ENCODE measurements around the gene LRRC8B. TPM values are rescaled to one million over a fixed set of nuclear protein-coding genes. Genes with fewer than 3 reads are reported as not detected.

LRRC8B gene
- polyA plus RNA-seq, 1 donor (not counting 4 experiments of a cell fraction or from before 2014, with no cell fraction given): 1.5 TPM

DNA sequence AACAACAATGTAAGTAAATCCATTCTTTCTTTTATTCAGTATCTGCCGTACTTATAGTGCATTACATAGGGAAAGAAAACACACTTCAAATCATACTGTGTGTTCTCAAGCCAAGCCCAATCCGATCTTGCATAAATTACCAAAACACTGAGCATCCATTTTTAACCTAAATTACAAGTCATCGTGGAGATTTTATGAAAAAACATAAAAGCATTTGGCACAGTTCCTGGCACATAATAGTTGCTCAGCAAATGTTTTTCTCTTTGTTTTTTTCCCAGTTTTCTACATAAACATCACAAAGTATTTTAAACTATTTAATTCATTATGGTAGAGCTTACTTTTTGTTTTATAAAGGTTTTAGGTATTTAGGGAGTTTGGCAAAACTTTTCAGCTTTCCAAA is 60.2 kb downstream of the LRRC8B start:
- no peak overlapping the region for H3K9ac ChIP-seq (ENCODE audit: control insufficient read depth, extremely low read depth, insufficient read depth, low read length)
- H3K4me1 ChIP-seq (ENCODE audit: control insufficient read depth, extremely low read depth, insufficient read depth, low read length): no peaks in the 10 kb centered on the region
- no peaks in the 10 kb centered on the region for H3K79me2 ChIP-seq (ENCODE audit: control insufficient read depth, insufficient read depth, low read length)
- H4K20me1 ChIP-seq (ENCODE audit: control insufficient read depth, extremely low read depth, insufficient read depth, low read length): no peaks in the 10 kb centered on the region
- H3K36me3 ChIP-seq (ENCODE audit: control insufficient read depth in 2 of 2, extremely low read depth in 1 of 2, insufficient read depth in 2 of 2, low read length in 2 of 2): no peaks in the 10 kb centered on the region
- H3K27ac ChIP-seq (ENCODE audit: control insufficient read depth, insufficient read depth, low read length): no peak overlapping the region
- dilution Hi-C loops (cut with MboI; ENCODE audit: extremely low pct_ligation_motif_present, low sequenced_read_pairs): no loop called here
- DNase-seq (ENCODE audit: low read depth, low spot score) (no peak), FAIRE-seq (no peak)
- TF ChIP-seq, protein P1, sequence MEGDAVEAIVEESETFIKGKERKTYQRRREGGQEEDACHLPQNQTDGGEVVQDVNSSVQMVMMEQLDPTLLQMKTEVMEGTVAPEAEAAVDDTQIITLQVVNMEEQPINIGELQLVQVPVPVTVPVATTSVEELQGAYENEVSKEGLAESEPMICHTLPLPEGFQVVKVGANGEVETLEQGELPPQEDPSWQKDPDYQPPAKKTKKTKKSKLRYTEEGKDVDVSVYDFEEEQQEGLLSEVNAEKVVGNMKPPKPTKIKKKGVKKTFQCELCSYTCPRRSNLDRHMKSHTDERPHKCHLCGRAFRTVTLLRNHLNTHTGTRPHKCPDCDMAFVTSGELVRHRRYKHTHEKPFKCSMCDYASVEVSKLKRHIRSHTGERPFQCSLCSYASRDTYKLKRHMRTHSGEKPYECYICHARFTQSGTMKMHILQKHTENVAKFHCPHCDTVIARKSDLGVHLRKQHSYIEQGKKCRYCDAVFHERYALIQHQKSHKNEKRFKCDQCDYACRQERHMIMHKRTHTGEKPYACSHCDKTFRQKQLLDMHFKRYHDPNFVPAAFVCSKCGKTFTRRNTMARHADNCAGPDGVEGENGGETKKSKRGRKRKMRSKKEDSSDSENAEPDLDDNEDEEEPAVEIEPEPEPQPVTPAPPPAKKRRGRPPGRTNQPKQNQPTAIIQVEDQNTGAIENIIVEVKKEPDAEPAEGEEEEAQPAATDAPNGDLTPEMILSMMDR (optimal IDR thresholded peaks at IDR 0.05 in 1 of 3, IDR thresholded peaks at IDR 0.05 in 1 of 3, conservative IDR thresholded peaks at IDR 0.05 in 1 of 3; ENCODE audit: extremely low read depth in 1 of 3, insufficient read depth in 2 of 3, low read length in 3 of 3): no peak
- TF ChIP-seq EZH2 (IDR thresholded peaks at IDR 0.05; ENCODE audit: low read length): no peak
- no peaks in the 10 kb centered on the region for H3K9me3 ChIP-seq (ENCODE audit: control insufficient read depth, low read depth, low read length)
- no peaks in the 10 kb centered on the region for H3K9me1 ChIP-seq (ENCODE audit: control insufficient read depth, extremely low read depth, insufficient read depth, low read length)
- H3K4me2 ChIP-seq (ENCODE audit: control insufficient read depth, extremely low read depth, insufficient read depth, low read depth, low read length): no peak overlapping the region
- no peak overlapping the region for H3K4me3 ChIP-seq (ENCODE audit: control insufficient read depth in 2 of 3, extremely low read depth in 1 of 3, insufficient read depth in 2 of 3, low read depth in 1 of 3, low read length in 3 of 3)
- H2AFZ ChIP-seq (ENCODE audit: control insufficient read depth, low read length): no peak overlapping the region
- no peaks in the 10 kb centered on the region for H3K27me3 ChIP-seq (ENCODE audit: control insufficient read depth, extremely low read depth, insufficient read depth, low read length)

DNA sequence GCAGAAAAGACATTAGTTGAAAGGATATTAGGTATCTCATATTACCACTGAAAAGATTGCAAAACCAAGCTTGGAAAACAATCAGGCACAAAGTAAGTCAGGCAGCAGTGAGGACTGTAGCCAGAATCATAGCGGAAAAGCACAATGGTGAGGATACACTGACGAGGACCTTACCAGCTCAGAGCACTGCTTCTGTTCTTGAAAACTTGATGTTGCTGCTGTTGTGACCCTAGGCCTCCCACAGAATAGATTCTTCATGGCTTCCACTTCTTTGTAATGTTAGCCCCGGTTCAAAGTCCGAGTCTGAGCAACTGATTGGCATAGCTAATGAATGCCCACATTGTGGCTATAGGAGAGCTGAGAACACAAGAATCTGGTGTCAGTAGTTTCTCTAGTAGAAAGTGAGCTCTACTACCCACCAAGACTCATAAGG is 63.1 kb downstream of the LRRC8B start:
- Histone ChIP-seq H3K79me2 (ENCODE audit: control insufficient read depth, insufficient read depth, low read length) (no peaks in the 10 kb centered on the region), H3K27ac (ENCODE audit: control insufficient read depth, insufficient read depth, low read length) (no peak overlapping the region), H3K27me3 (ENCODE audit: control insufficient read depth, extremely low read depth, insufficient read depth, low read length) (no peaks in the 10 kb centered on the region), H2AFZ (ENCODE audit: control insufficient read depth, low read length) (no peak overlapping the region), H3K4me2 (ENCODE audit: control insufficient read depth, extremely low read depth, insufficient read depth, low read depth, low read length) (no peak overlapping the region), H3K36me3 (ENCODE audit: control insufficient read depth in 2 of 2, extremely low read depth in 1 of 2, insufficient read depth in 2 of 2, low read length in 2 of 2) (no peaks in the 10 kb centered on the region), H3K4me3 (ENCODE audit: control insufficient read depth in 2 of 3, extremely low read depth in 1 of 3, insufficient read depth in 2 of 3, low read depth in 1 of 3, low read length in 3 of 3) (no peak overlapping the region), H3K9me3 (ENCODE audit: control insufficient read depth, low read depth, low read length) (no peaks in the 10 kb centered on the region), H3K4me1 (ENCODE audit: control insufficient read depth, extremely low read depth, insufficient read depth, low read length) (no peaks in the 10 kb centered on the region), H3K9ac (ENCODE audit: control insufficient read depth, extremely low read depth, insufficient read depth, low read length) (no peak overlapping the region), H4K20me1 (ENCODE audit: control insufficient read depth, extremely low read depth, insufficient read depth, low read length) (no peaks in the 10 kb centered on the region), H3K9me1 (ENCODE audit: control insufficient read depth, extremely low read depth, insufficient read depth, low read length) (no peaks in the 10 kb centered on the region)
- FAIRE-seq (no peak), DNase-seq (ENCODE audit: low read depth, low spot score) (no peak)
- no peak for TF ChIP-seq EZH2 (IDR thresholded peaks at IDR 0.05; ENCODE audit: low read length)
- TF ChIP-seq, protein P1 (optimal IDR thresholded peaks at IDR 0.05 in 1 of 3, IDR thresholded peaks at IDR 0.05 in 1 of 3, conservative IDR thresholded peaks at IDR 0.05 in 1 of 3; ENCODE audit: extremely low read depth in 1 of 3, insufficient read depth in 2 of 3, low read length in 3 of 3): no peak
- dilution Hi-C loops (cut with MboI; ENCODE audit: extremely low pct_ligation_motif_present, low sequenced_read_pairs): no loop called here
